Loucy (cell line): ENCODE results near the gene ZNF266.
A peak's percentile ranks its signal among the peaks of the same experiment; 100 is the strongest.

Experiments
- CTCF ChIP-seq: fragments of 200-600 bp; sonication (generic); conservative IDR thresholded peaks from 2 replicates; pipeline ENCODE4 v1.5.1; 2014; ENCODE audit warnings: mild to moderate bottlenecking, antibody characterized with exemption, low read length
- EZH2phosphoT487 ChIP-seq: fragments of 200-600 bp; IDR thresholded peaks from 2 replicates; pipeline ENCODE4 v1.6.1; 2018; ENCODE audit warnings: antibody characterized with exemption, mild to moderate bottlenecking, moderate library complexity, borderline replicate concordance

- TF ChIP-seq CTCF (peak; percentile 54), EZH2phosphoT487 (no peak)
Observed at GRCh38 chr19:9435279-9436268, at the start of gene ZNF266.
